Smooth muscle cell (in vitro differentiated cells): ENCODE results near the gene PTRH2. TPM values are rescaled to one million over a fixed set of nuclear protein-coding genes. Genes with fewer than 3 reads are reported as not detected.

Experiments
- polyA plus RNA-seq: library from polyadenylated mRNA; unstranded; fragments of >200 nt; fragmentation: Nextera tagmentation; extraction: Ambion mirVana; gene quantifications from 2 replicates; pipeline ENCODE4 v1.2.1, GENCODE V29; 2016
- total RNA-seq: library from RNA; depleted of rRNA; stranded (reverse); fragments of >200 nt; gene quantifications from 2 replicates; pipeline ENCODE4 v1.2.3, GENCODE V29; 2014

Gene PTRH2
- total and polyA plus RNA-seq, 2 experiments from 2014 or later = 11.4 to 26.2 TPM

Other genes with a start within 250 kb of the PTRH2 start
- 44.7 and 52.3 TPM in 2 replicates for gene DHX40, start 141.8 kb downstream of the PTRH2 start, total RNA-seq
- gene DHX40, start 141.8 kb downstream of the PTRH2 start, polyA plus RNA-seq = 10.8 and 16.5 TPM in 2 replicates
- 362 and 378 TPM in 2 replicates for gene CLTC, start 87.5 kb downstream of the PTRH2 start, total RNA-seq
- gene CLTC, start 87.5 kb downstream of the PTRH2 start, polyA plus RNA-seq = 102 and 114 TPM in 2 replicates
- 514 and 545 TPM in 2 replicates for gene VMP1, start 224 bp upstream of the PTRH2 start, total RNA-seq
- gene VMP1, start 224 bp upstream of the PTRH2 start, polyA plus RNA-seq = 102 and 116 TPM in 2 replicates
- 11.0 and 21.8 TPM in 2 replicates for gene TUBD1, start 185.5 kb upstream of the PTRH2 start, total RNA-seq
- gene TUBD1, start 185.5 kb upstream of the PTRH2 start, polyA plus RNA-seq = 10.2 and 10.3 TPM in 2 replicates
- 20.1 and 20.8 TPM in 2 replicates for gene RPS6KB1, start 185.7 kb upstream of the PTRH2 start, total RNA-seq
- gene RPS6KB1, start 185.7 kb upstream of the PTRH2 start, polyA plus RNA-seq = 19.0 and 22.3 TPM in 2 replicates